ENCODE data around the gene CTNNBIP1. TPM values are rescaled to one million over a fixed set of nuclear protein-coding genes. Genes with fewer than 3 reads are reported as not detected.

The CTNNBIP1 gene
- total and polyA plus RNA-seq, 5 donors from 2014 or later: 5.9 to 9.6 (median 9.3) TPM

- H3K4me3 Mint-ChIP-seq: no peak overlapping the region
- H3K36me3 Mint-ChIP-seq: no peaks in the 10 kb centered on the region
- DNase-seq (no peak), ATAC-seq (ENCODE audit: low read depth in 2 of 2) (no peak)
- H3K27ac Mint-ChIP-seq: no peak overlapping the region
- no peaks in the 10 kb centered on the region for H3K4me1 Mint-ChIP-seq
- H3K27ac ChIP-seq (ENCODE audit: insufficient read depth, low read length, poor library complexity, severe bottlenecking): no peak overlapping the region
- peaks cover 5% of the 10 kb centered on the region for H3K27me3 Mint-ChIP-seq
- no peaks in the 10 kb centered on the region for H3K36me3 ChIP-seq (ENCODE audit: control insufficient read depth, insufficient read depth, low read length)
- H3K4me1 ChIP-seq (ENCODE audit: control insufficient read depth, insufficient read depth, low read length, poor library complexity, severe bottlenecking): no peaks in the 10 kb centered on the region
- no peaks in the 10 kb centered on the region for H3K27me3 ChIP-seq (ENCODE audit: control insufficient read depth, insufficient read depth, low read length)
- no peaks in the 10 kb centered on the region for H3K9me3 Mint-ChIP-seq
- no peaks in the 10 kb centered on the region for H3K9me3 ChIP-seq (ENCODE audit: control insufficient read depth in 2 of 2, low read length in 2 of 2)
- no peak overlapping the region for H3K4me3 ChIP-seq (ENCODE audit: low read depth, low read length)
Measured at GRCh38 chr1:9835404-9835757, 74.7 kb downstream of the CTNNBIP1 start.

DNA sequence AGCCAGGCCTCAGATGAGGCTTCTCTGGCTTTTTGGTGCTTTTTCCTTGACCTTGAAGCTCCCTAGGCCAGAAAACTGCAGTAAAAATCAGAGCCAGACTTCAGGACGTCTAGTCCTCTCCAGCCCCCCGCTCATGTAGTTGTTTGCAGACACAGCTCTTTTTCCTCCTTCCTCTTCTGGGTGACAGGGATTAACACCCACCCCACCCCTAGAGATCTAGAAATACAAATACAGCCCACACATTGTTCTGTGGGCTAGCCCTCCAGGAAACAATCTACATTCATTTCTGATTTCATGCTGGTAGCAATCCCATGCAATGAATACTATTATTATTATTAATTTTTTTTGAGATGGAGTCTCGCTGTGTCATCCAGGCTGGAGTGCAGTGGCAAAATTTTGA, 76.4 kb downstream of the CTNNBIP1 start:
- ATAC-seq (ENCODE audit: low read depth in 2 of 2): no peak
- Mint-ChIP-seq H3K27me3 (peaks cover 5% of the 10 kb centered on the region), H3K4me1 (no peaks in the 10 kb centered on the region), H3K9me3 (no peaks in the 10 kb centered on the region), H3K36me3 (no peaks in the 10 kb centered on the region), H3K27ac (no peak overlapping the region), H3K4me3 (no peak overlapping the region)
- Histone ChIP-seq H3K4me3 (ENCODE audit: low read depth, low read length) (no peak overlapping the region), H3K4me1 (ENCODE audit: control insufficient read depth, insufficient read depth, low read length, poor library complexity, severe bottlenecking) (no peaks in the 10 kb centered on the region), H3K9me3 (ENCODE audit: control insufficient read depth in 2 of 2, low read length in 2 of 2) (no peaks in the 10 kb centered on the region), H3K36me3 (ENCODE audit: control insufficient read depth, insufficient read depth, low read length) (no peaks in the 10 kb centered on the region), H3K27me3 (ENCODE audit: control insufficient read depth, insufficient read depth, low read length) (no peaks in the 10 kb centered on the region), H3K27ac (ENCODE audit: insufficient read depth, low read length, poor library complexity, severe bottlenecking) (no peak overlapping the region)
- no peak for DNase-seq

GRCh38 chr1:9827558-9828185, 82.4 kb downstream of the CTNNBIP1 start:
- Mint-ChIP-seq H3K36me3 (no peaks in the 10 kb centered on the region), H3K27me3 (peaks cover 5% of the 10 kb centered on the region), H3K4me1 (peaks cover 8 to 29% (median 20%) of the 10 kb centered on the region in 4 donors), H3K4me3 (peak overlapping the region in 1 of 4 donors; percentile 44), H3K9me3 (peaks cover 0 to 1% (median 0%) of the 10 kb centered on the region in 7 donors), H3K27ac (no peak overlapping the region)
- no peak overlapping the region for H3K4me3 ChIP-seq (ENCODE audit: low read depth, low read length)
- ATAC-seq (ENCODE audit: low read depth in 2 of 2) (no peak), DNase-seq (peak in 1 of 3 donors; percentile 29)
- no peaks in the 10 kb centered on the region for H3K9me3 ChIP-seq (ENCODE audit: control insufficient read depth in 2 of 2, low read length in 2 of 2)
- peaks cover 23% of the 10 kb centered on the region for H3K4me1 ChIP-seq (ENCODE audit: control insufficient read depth, insufficient read depth, low read length, poor library complexity, severe bottlenecking)
- H3K27me3 ChIP-seq (ENCODE audit: control insufficient read depth, insufficient read depth, low read length): no peaks in the 10 kb centered on the region
- no peak overlapping the region for H3K27ac ChIP-seq (ENCODE audit: insufficient read depth, low read length, poor library complexity, severe bottlenecking)
- no peaks in the 10 kb centered on the region for H3K36me3 ChIP-seq (ENCODE audit: control insufficient read depth, insufficient read depth, low read length)

DNA sequence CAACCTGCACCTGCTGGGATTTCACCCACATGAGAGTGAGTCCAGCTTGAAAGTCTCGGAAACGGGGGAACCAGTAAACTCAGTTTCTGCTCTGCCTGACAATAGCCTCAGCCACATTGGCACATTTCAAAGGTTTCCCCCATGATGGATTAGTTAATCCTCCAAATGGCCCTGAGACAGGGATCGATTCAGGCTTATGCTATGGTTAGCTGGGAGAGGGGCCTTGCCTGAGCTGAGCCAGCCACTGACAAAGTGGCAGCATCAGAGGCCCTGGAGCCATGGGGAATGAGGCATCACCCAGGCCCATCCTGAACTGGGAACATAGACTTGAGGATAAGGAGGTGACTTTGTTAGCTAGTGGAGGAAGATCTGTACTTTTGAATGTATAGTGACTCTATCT, 83.5 kb downstream of the CTNNBIP1 start:
- H3K4me1 Mint-ChIP-seq: peaks cover 18 to 39% (median 30%) of the 10 kb centered on the region in 4 donors
- Histone ChIP-seq H3K27me3 (ENCODE audit: control insufficient read depth, insufficient read depth, low read length) (no peaks in the 10 kb centered on the region), H3K36me3 (ENCODE audit: control insufficient read depth, insufficient read depth, low read length) (no peaks in the 10 kb centered on the region), H3K9me3 (ENCODE audit: control insufficient read depth in 2 of 2, low read length in 2 of 2) (no peaks in the 10 kb centered on the region), H3K27ac (ENCODE audit: insufficient read depth, low read length, poor library complexity, severe bottlenecking) (no peak overlapping the region), H3K4me1 (ENCODE audit: control insufficient read depth, insufficient read depth, low read length, poor library complexity, severe bottlenecking) (peaks cover 34% of the 10 kb centered on the region), H3K4me3 (ENCODE audit: low read depth, low read length) (no peak overlapping the region)
- H3K9me3 Mint-ChIP-seq: peaks cover 0 to 1% (median 0%) of the 10 kb centered on the region in 7 donors
- no peaks in the 10 kb centered on the region for H3K27me3 Mint-ChIP-seq
- H3K27ac Mint-ChIP-seq: peak overlapping the region; percentile 57 to 97 (median 86)
- peak overlapping the region in 3 of 4 donors; percentile 24 to 94 (median 71) for H3K4me3 Mint-ChIP-seq
- ATAC-seq (ENCODE audit: low read depth in 2 of 2) (no peak), DNase-seq (no peak)
- H3K36me3 Mint-ChIP-seq: no peaks in the 10 kb centered on the region

DNA sequence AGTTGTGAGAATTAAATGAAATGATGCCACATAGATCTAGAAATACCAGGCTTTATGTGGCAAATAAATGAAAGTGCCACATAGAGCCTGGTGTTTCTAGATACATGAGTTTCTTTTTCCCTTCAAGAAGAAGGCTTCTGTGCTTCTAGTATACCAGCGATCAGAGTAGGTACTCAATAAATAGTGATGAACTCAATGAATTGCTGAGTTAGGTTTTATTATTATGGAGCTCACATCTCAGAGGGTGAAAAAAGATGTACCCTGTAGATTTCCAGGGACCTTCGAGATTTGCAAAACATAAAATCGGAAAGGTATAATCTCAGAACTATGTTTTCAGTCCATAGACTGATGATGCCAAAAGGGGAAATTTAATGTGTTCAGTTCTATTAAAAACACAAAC, 84.0 kb downstream of the CTNNBIP1 start:
- Mint-ChIP-seq H3K9me3 (peaks cover 0 to 1% (median 0%) of the 10 kb centered on the region in 7 donors), H3K27me3 (no peaks in the 10 kb centered on the region), H3K27ac (peak overlapping the region; percentile 86 to 97 (median 97)), H3K4me3 (peak overlapping the region; percentile 74 to 94 (median 90)), H3K4me1 (peaks cover 18 to 42% (median 32%) of the 10 kb centered on the region in 4 donors), H3K36me3 (no peaks in the 10 kb centered on the region)
- peak overlapping the region; percentile 72 for H3K27ac ChIP-seq (ENCODE audit: insufficient read depth, low read length, poor library complexity, severe bottlenecking)
- peaks cover 37% of the 10 kb centered on the region for H3K4me1 ChIP-seq (ENCODE audit: control insufficient read depth, insufficient read depth, low read length, poor library complexity, severe bottlenecking)
- no peaks in the 10 kb centered on the region for H3K9me3 ChIP-seq (ENCODE audit: control insufficient read depth in 2 of 2, low read length in 2 of 2)
- no peaks in the 10 kb centered on the region for H3K27me3 ChIP-seq (ENCODE audit: control insufficient read depth, insufficient read depth, low read length)
- DNase-seq (no peak), ATAC-seq (ENCODE audit: low read depth in 2 of 2) (no peak)
- H3K4me3 ChIP-seq (ENCODE audit: low read depth, low read length): peak overlapping the region; percentile 34
- no peaks in the 10 kb centered on the region for H3K36me3 ChIP-seq (ENCODE audit: control insufficient read depth, insufficient read depth, low read length)

GRCh38 chr1:9825093-9826074, 84.7 kb downstream of the CTNNBIP1 start:
- Histone ChIP-seq H3K4me1 (ENCODE audit: control insufficient read depth, insufficient read depth, low read length, poor library complexity, severe bottlenecking) (peaks cover 41% of the 10 kb centered on the region), H3K9me3 (ENCODE audit: control insufficient read depth in 2 of 2, low read length in 2 of 2) (no peaks in the 10 kb centered on the region), H3K36me3 (ENCODE audit: control insufficient read depth, insufficient read depth, low read length) (no peaks in the 10 kb centered on the region), H3K4me3 (ENCODE audit: low read depth, low read length) (peak overlapping the region; percentile 34), H3K27me3 (ENCODE audit: control insufficient read depth, insufficient read depth, low read length) (no peaks in the 10 kb centered on the region), H3K27ac (ENCODE audit: insufficient read depth, low read length, poor library complexity, severe bottlenecking) (peak overlapping the region; percentile 72)
- Mint-ChIP-seq H3K4me1 (peaks cover 18 to 48% (median 38%) of the 10 kb centered on the region in 4 donors), H3K36me3 (no peaks in the 10 kb centered on the region), H3K4me3 (peak overlapping the region; percentile 74 to 94 (median 90)), H3K27me3 (no peaks in the 10 kb centered on the region), H3K27ac (peak overlapping the region; percentile 86 to 97 (median 97)), H3K9me3 (peaks cover 0 to 1% (median 0%) of the 10 kb centered on the region in 7 donors)
- peak in 2 of 3 donors; percentile 35 to 54 for DNase-seq
- ATAC-seq (ENCODE audit: low read depth in 2 of 2): peak; percentile 9 to 26

- H3K9me3 Mint-ChIP-seq: peaks cover 0 to 1% (median 0%) of the 10 kb centered on the region in 7 donors
- DNase-seq: peak in 1 of 3 donors; percentile 18
- peak overlapping the region; percentile 34 for H3K4me3 ChIP-seq (ENCODE audit: low read depth, low read length)
- peaks cover 18 to 50% (median 41%) of the 10 kb centered on the region in 4 donors for H3K4me1 Mint-ChIP-seq
- peak overlapping the region; percentile 74 to 94 (median 90) for H3K4me3 Mint-ChIP-seq
- H3K27me3 ChIP-seq (ENCODE audit: control insufficient read depth, insufficient read depth, low read length): no peaks in the 10 kb centered on the region
- peak overlapping the region; percentile 72 for H3K27ac ChIP-seq (ENCODE audit: insufficient read depth, low read length, poor library complexity, severe bottlenecking)
- no peak for ATAC-seq (ENCODE audit: low read depth in 2 of 2)
- peaks cover 41% of the 10 kb centered on the region for H3K4me1 ChIP-seq (ENCODE audit: control insufficient read depth, insufficient read depth, low read length, poor library complexity, severe bottlenecking)
- no peaks in the 10 kb centered on the region for H3K36me3 ChIP-seq (ENCODE audit: control insufficient read depth, insufficient read depth, low read length)
- H3K9me3 ChIP-seq (ENCODE audit: control insufficient read depth in 2 of 2, low read length in 2 of 2): no peaks in the 10 kb centered on the region
- H3K36me3 Mint-ChIP-seq: no peaks in the 10 kb centered on the region
- no peaks in the 10 kb centered on the region for H3K27me3 Mint-ChIP-seq
- peak overlapping the region; percentile 86 to 97 (median 97) for H3K27ac Mint-ChIP-seq
Measured at GRCh38 chr1:9824702-9825089, 85.4 kb downstream of the CTNNBIP1 start.

Measured in CD4-positive, CD25-positive, alpha-beta regulatory T cell (primary cell).